ENCODE results near the gene CBLC. TPM values are rescaled to one million over a fixed set of nuclear protein-coding genes. Genes with fewer than 3 reads are reported as not detected.

The CBLC gene
- total RNA-seq, 2 experiments from 2014 or later: not detected

GRCh38 chr19:44847144-44848035 lies 69.7 kb downstream of the CBLC start:
- Mint-ChIP-seq H3K4me1 (ENCODE audit: low read depth) (peaks cover 30% of the 10 kb centered on the region), H3K9me3 (no peaks in the 10 kb centered on the region), H3K27ac (no peak overlapping the region), H3K36me3 (ENCODE audit: low read depth) (no peaks in the 10 kb centered on the region), H3K4me3 (peak overlapping the region; percentile 84), H3K27me3 (peaks cover 21% of the 10 kb centered on the region)
- Histone ChIP-seq H3K36me3 (ENCODE audit: insufficient read depth, low read length) (no peaks in the 10 kb centered on the region), H3K27me3 (ENCODE audit: control insufficient read depth in 1 of 2, insufficient read depth in 2 of 2, low read length in 2 of 2) (peaks cover 13 to 20% of the 10 kb centered on the region in 2 experiments), H3K4me3 (ENCODE audit: low read length) (peak overlapping the region; percentile 47), H3K27ac (ENCODE audit: low read depth in 1 of 2, low read length in 2 of 2) (no peak overlapping the region), H3K9me3 (ENCODE audit: control insufficient read depth in 1 of 2, insufficient read depth in 1 of 2, low read length in 2 of 2) (peaks cover 0 to 6% of the 10 kb centered on the region in 2 experiments), H3K4me1 (ENCODE audit: insufficient read depth, low read length) (peaks cover 43% of the 10 kb centered on the region)
- ATAC-seq (ENCODE audit: poor library complexity): no peak
- DNase-seq: peak in 3 of 14 experiments; percentile 13 to 36 (median 34)
- CTCF ChIA-PET: interaction anchor here (1.3 kb wide), 1 partner anchor 77 kb away, joined by 3 read pairs; no protein-coding TSS in a partner anchor
- intact Hi-C loops (cut with DNase I, micrococcal nuclease): loop anchor here in 1 of 2 experiments (5.0 kb wide), 1 partner anchor 125 kb away; no protein-coding TSS in a partner anchor
- POLR2A ChIA-PET: no interaction called here
- no peak for TF ChIP-seq CTCF (IDR thresholded peaks at IDR 0.05)

GRCh38 chr19:44848036-44848811 lies 70.5 kb downstream of the CBLC start:
- no peak for TF ChIP-seq CTCF (IDR thresholded peaks at IDR 0.05)
- Histone ChIP-seq H3K36me3 (ENCODE audit: insufficient read depth, low read length) (no peaks in the 10 kb centered on the region), H3K9me3 (ENCODE audit: control insufficient read depth in 1 of 2, insufficient read depth in 1 of 2, low read length in 2 of 2) (peaks cover 0 to 6% of the 10 kb centered on the region in 2 experiments), H3K27ac (ENCODE audit: low read depth in 1 of 2, low read length in 2 of 2) (no peak overlapping the region), H3K4me3 (ENCODE audit: low read length) (no peak overlapping the region), H3K4me1 (ENCODE audit: insufficient read depth, low read length) (peaks cover 43% of the 10 kb centered on the region), H3K27me3 (ENCODE audit: control insufficient read depth in 1 of 2, insufficient read depth in 2 of 2, low read length in 2 of 2) (peaks cover 13 to 20% of the 10 kb centered on the region in 2 experiments)
- POLR2A ChIA-PET: interaction anchor here (0.7 kb wide), 1 partner anchor 154 kb away, joined by 3 read pairs; no protein-coding TSS in a partner anchor
- ATAC-seq (ENCODE audit: poor library complexity): no peak
- peak in 2 of 14 experiments; percentile 45 to 46 for DNase-seq
- Mint-ChIP-seq H3K9me3 (no peaks in the 10 kb centered on the region), H3K27me3 (peaks cover 21% of the 10 kb centered on the region), H3K27ac (no peak overlapping the region), H3K4me1 (ENCODE audit: low read depth) (peaks cover 30% of the 10 kb centered on the region), H3K36me3 (ENCODE audit: low read depth) (no peaks in the 10 kb centered on the region), H3K4me3 (peak overlapping the region; percentile 65)
- intact Hi-C loops (cut with DNase I, micrococcal nuclease): loop anchor here in 1 of 2 experiments (5.0 kb wide), 1 partner anchor 126 kb away; no protein-coding TSS in a partner anchor
- CTCF ChIA-PET: interaction anchor here (0.9 kb wide), 1 partner anchor 124 kb away, joined by 3 read pairs; no protein-coding TSS in a partner anchor

GRCh38 chr19:44848812-44849447 lies 71.2 kb downstream of the CBLC start:
- Histone ChIP-seq H3K27ac (ENCODE audit: low read depth in 1 of 2, low read length in 2 of 2) (no peak overlapping the region), H3K4me3 (ENCODE audit: low read length) (no peak overlapping the region), H3K27me3 (ENCODE audit: control insufficient read depth in 1 of 2, insufficient read depth in 2 of 2, low read length in 2 of 2) (peaks cover 13 to 20% of the 10 kb centered on the region in 2 experiments), H3K9me3 (ENCODE audit: control insufficient read depth in 1 of 2, insufficient read depth in 1 of 2, low read length in 2 of 2) (peaks cover 0 to 6% of the 10 kb centered on the region in 2 experiments), H3K36me3 (ENCODE audit: insufficient read depth, low read length) (no peaks in the 10 kb centered on the region), H3K4me1 (ENCODE audit: insufficient read depth, low read length) (peaks cover 43% of the 10 kb centered on the region)
- H3K27me3 Mint-ChIP-seq: peaks cover 21% of the 10 kb centered on the region
- peak in 1 of 14 experiments; percentile 36 for DNase-seq
- H3K27ac Mint-ChIP-seq: no peak overlapping the region
- H3K9me3 Mint-ChIP-seq: no peaks in the 10 kb centered on the region
- H3K4me3 Mint-ChIP-seq: no peak overlapping the region
- H3K4me1 Mint-ChIP-seq (ENCODE audit: low read depth): peaks cover 30% of the 10 kb centered on the region
- intact Hi-C loops (cut with DNase I, micrococcal nuclease): loop anchor here in 1 of 2 experiments (5.0 kb wide), 1 partner anchor 127 kb away; no protein-coding TSS in a partner anchor
- no peak for ATAC-seq (ENCODE audit: poor library complexity)
- ChIA-PET CTCF (interaction anchor here (0.9 kb wide), 1 partner anchor 125 kb away, joined by 3 read pairs; no protein-coding TSS in a partner anchor), POLR2A (interaction anchor here (0.7 kb wide), 1 partner anchor 153 kb away, joined by 3 read pairs; no protein-coding TSS in a partner anchor)
- no peak for TF ChIP-seq CTCF (IDR thresholded peaks at IDR 0.05)
- no peaks in the 10 kb centered on the region for H3K36me3 Mint-ChIP-seq (ENCODE audit: low read depth)

Measured in CD4-positive, alpha-beta T cell (primary cell).